NCI-H226 (cell line): ENCODE data around the gene AREG.

Experiments
- DNase-seq: peaks from one replicate; pipeline ENCODE4 v3.0.0-alpha.2; 2015

Gene AREG

DNA sequence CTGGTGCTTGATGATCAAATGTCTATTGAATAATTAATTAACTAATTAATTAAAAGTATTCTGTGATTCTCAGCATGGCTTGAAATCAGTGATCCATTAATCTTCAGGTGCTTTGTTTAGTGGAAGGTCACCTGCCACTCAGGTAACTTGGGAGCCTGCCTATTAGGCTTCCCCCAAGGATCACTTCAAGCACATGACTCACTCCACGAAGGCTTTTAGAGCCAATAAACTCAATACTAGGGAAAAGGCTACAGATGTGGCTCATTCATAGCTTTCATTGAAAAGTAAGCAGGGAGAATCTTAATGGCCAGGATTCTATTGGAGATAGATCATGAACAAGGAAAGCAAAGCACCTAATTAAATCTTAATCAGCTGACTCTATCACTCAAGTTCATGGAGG, 21.3 kb downstream of the AREG start:
- no peak for DNase-seq

GRCh38 chr4:74471264-74471663, 26.3 kb downstream of the AREG start:
- DNase-seq = no peak

GRCh38 chr4:74473155-74473811, 28.3 kb downstream of the AREG start:
- DNase-seq = peak; percentile 86

GRCh38 chr4:74474345-74475090, 29.6 kb downstream of the AREG start:
- peak; percentile 14 for DNase-seq

DNA sequence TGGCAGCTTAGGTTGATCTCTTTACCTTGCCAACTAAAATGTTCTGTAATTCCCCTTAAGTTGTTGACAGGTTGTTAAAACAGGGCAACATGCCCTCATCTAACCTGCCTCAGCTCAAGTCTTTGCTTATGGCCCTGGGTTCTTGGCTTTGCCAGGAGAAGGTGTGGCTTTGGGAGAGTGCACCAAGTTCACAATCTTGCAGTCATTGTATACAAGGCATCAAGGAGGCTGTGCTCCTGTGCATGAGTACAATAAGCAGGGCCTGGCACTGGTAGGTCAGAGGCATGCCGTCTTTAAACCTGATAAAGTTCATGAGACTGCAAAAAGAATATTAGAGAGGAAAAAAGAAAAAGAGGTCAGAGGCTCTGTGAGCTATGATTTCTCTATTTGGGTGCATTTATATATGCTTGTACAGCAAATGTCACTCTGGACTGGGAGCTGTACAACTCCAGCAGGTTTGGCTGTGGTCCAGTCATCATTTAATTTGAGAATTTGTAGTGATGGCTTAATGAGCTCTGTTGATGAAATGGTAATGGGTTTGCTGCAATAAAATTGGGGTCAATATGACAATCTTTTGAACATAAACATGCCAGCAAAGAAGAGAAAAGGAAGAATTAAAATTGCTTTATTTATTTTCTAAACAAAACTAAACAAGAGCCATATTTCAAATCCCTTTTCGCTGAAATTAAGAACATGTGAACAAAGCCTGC, 30.3 kb downstream of the AREG start:
- DNase-seq = no peak

- no peak for DNase-seq
These were observed 31.0 kb downstream of the AREG start for GRCh38 chr4:74475946-74476345.

- DNase-seq = no peak
These were observed 34.1 kb downstream of the AREG start for GRCh38 chr4:74479009-74479408.

GRCh38 chr4:74480267-74480666, 35.3 kb downstream of the AREG start:
- DNase-seq = no peak

DNA sequence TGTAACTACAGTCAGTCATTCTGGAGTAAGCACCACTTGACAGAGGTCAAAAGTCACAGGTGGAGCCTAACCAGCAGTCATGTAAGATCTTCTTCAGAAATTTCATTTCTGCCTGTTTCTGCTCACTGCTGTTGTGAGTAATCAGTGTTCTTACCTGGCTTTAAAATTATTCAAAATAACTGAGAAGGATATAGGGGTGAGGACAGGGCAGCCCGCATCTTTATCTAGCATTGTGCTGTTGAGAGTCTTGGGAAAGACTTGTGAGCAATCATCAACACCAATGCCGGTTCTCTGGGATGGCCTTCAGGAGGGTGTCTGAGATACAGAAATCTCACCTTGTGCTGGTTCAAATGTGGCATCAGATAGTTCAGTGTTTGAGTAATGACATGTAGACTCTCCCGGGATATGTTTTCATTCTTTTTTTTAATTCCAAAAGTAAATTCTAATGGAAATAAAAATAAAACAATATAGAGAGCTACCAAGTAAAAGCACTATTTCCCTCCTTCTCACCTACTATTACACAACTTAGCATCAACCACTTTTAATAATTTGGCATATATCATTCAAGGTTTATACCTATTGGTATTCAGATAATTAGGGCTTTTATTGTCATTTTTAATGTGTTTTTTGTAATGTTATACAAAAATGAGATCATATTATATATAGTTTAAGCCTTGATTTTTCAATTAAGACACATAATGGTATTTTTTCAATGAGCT, 37.1 kb downstream of the AREG start:
- no peak for DNase-seq

- DNase-seq = no peak
These were observed 38.4 kb downstream of the AREG start for GRCh38 chr4:74483226-74483911.

- DNase-seq = no peak
These were observed 42.0 kb downstream of the AREG start for GRCh38 chr4:74486905-74487304.

GRCh38 chr4:74487771-74488170, 42.8 kb downstream of the AREG start:
- no peak for DNase-seq

GRCh38 chr4:74490736-74491135, 45.8 kb downstream of the AREG start:
- no peak for DNase-seq

- DNase-seq = no peak
These were observed 55.2 kb downstream of the AREG start for GRCh38 chr4:74499986-74500781.

GRCh38 chr4:74501579-74501978, 56.6 kb downstream of the AREG start:
- DNase-seq = peak; percentile 81

DNA sequence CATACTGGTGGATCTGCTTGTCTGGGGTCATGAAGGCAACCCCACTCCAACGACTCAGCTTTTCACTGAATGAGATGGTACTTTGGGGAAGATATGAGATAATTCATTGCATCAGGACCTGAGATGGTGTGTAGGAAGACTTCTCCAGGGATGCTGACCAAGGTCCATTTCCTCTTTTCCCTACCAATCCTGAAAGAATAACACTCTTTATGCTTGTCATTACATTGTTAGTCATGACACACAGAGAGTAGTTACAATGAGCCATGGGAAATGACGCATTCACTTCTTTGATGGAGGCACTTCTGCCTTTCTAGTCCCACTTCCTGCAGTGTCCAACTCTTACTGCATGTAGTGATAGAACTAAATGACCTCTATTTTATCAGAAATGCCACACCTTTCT, 58.6 kb downstream of the AREG start:
- peak; percentile 34 for DNase-seq

DNA sequence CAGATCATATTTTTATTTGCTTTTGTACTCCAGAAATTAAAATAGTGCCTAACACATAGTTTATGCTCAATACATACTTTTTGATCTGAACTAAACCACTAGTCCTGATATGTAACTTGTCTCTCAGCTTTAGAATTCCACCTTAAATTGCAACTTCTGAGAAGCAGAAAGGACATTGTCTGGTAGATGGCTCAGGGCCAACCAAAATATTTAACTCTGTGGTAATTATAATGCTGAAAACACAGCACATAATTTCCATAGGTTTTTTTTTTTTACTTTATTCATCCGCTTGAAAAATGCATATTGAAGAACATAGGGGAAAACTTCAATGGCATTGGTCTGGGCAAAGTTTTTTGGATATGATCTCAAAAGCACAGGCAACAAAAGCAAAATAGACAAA, 59.3 kb downstream of the AREG start:
- no peak for DNase-seq
